Measurements from ENCODE around the gene ZBTB18.
"Not testable (repeated sequence)": the region's sequence is repeated elsewhere in the genome, so short reads cannot be mapped to it uniquely, and the experiment has no call there.

The ZBTB18 gene

GRCh38 chr1:244050835-244051444 is at the start of gene ZBTB18:
TSS of gene ZBTB18 (plus strand) at chr1:244051283. CDS start at chr1:244051432, 149 bp downstream.
- peak; percentile 95 for DNase-seq (ENCODE audit: low spot score)

- no peak for DNase-seq (ENCODE audit: low spot score)
These were observed 48.4 kb upstream of the ZBTB18 start for GRCh38 chr1:244002721-244003120.

GRCh38 chr1:244005455-244005854 is 45.6 kb upstream of the ZBTB18 start:
- DNase-seq (ENCODE audit: low spot score) = no peak

- DNase-seq (ENCODE audit: low spot score) = no peak
These were observed 44.6 kb upstream of the ZBTB18 start for GRCh38 chr1:244006381-244006901.

GRCh38 chr1:244006961-244007360 is 44.1 kb upstream of the ZBTB18 start:
- peak; percentile 52 for DNase-seq (ENCODE audit: low spot score)

- no peak for DNase-seq (ENCODE audit: low spot score)
These were observed 40.9 kb upstream of the ZBTB18 start for GRCh38 chr1:244010191-244010590.

- DNase-seq (ENCODE audit: low spot score) = no peak
These were observed 40.4 kb upstream of the ZBTB18 start for GRCh38 chr1:244010703-244011123.

GRCh38 chr1:244011271-244011670 is 39.8 kb upstream of the ZBTB18 start:
- no peak for DNase-seq (ENCODE audit: low spot score)

GRCh38 chr1:244011786-244012185 is 39.3 kb upstream of the ZBTB18 start:
- no peak for DNase-seq (ENCODE audit: low spot score)

GRCh38 chr1:244012202-244012601 is 38.9 kb upstream of the ZBTB18 start:
- DNase-seq (ENCODE audit: low spot score) = no peak

- DNase-seq (ENCODE audit: low spot score) = no peak
These were observed 38.0 kb upstream of the ZBTB18 start for GRCh38 chr1:244013100-244013499.

- DNase-seq (ENCODE audit: low spot score) = not testable (repeated sequence)
These were observed 36.2 kb upstream of the ZBTB18 start for GRCh38 chr1:244014862-244015261.

- DNase-seq (ENCODE audit: low spot score) = no peak
These were observed 31.0 kb upstream of the ZBTB18 start for GRCh38 chr1:244019982-244020485.

GRCh38 chr1:244021427-244021826 is 29.7 kb upstream of the ZBTB18 start:
- no peak for DNase-seq (ENCODE audit: low spot score)

GRCh38 chr1:244022311-244022710 is 28.8 kb upstream of the ZBTB18 start:
- DNase-seq (ENCODE audit: low spot score) = no peak

GRCh38 chr1:244022864-244023440 is 28.1 kb upstream of the ZBTB18 start:
- DNase-seq (ENCODE audit: low spot score) = no peak

- no peak for DNase-seq (ENCODE audit: low spot score)
These were observed 23.5 kb upstream of the ZBTB18 start for GRCh38 chr1:244027491-244028145.

GRCh38 chr1:244028701-244029100 is 22.4 kb upstream of the ZBTB18 start:
- DNase-seq (ENCODE audit: low spot score) = no peak

- DNase-seq (ENCODE audit: low spot score) = no peak
These were observed 22.0 kb upstream of the ZBTB18 start for GRCh38 chr1:244029124-244029523.

- no peak for DNase-seq (ENCODE audit: low spot score)
These were observed 20.5 kb upstream of the ZBTB18 start for GRCh38 chr1:244030481-244031040.

- DNase-seq (ENCODE audit: low spot score) = no peak
These were observed 15.7 kb upstream of the ZBTB18 start for GRCh38 chr1:244035358-244035757.

- DNase-seq (ENCODE audit: low spot score) = no peak
These were observed 13.8 kb upstream of the ZBTB18 start for GRCh38 chr1:244037252-244037651.
